ENCODE measurements around the gene FOXO4. TPM values are rescaled to one million over a fixed set of nuclear protein-coding genes. Genes with fewer than 3 reads are reported as not detected.
"Not testable (repeated sequence)": the region's sequence is repeated elsewhere in the genome, so short reads cannot be mapped to it uniquely, and the experiment has no call there.

FOXO4 gene
- total and polyA plus RNA-seq, 10 of the 15 experiments (the other 5 are each of a cell fraction or from before 2014, with no cell fraction given) = 0.05 to 6.9 (median 2.3) TPM

- ATAC-seq; in situ Hi-C loops (cut with MboI); H3K9me3 ChIP-seq (replicated peaks; ENCODE audit: control insufficient read depth, insufficient read depth, low read length); DNase-seq (ENCODE audit: low read depth, low spot score); H2AFZ ChIP-seq (ENCODE audit: control insufficient read depth, low read depth, low read length); RAD21 ChIA-PET (ENCODE audit: unreplicated experiment); FAIRE-seq; H3K27ac ChIP-seq (ENCODE audit: control insufficient read depth, insufficient read depth); H3K9ac ChIP-seq (ENCODE audit: control insufficient read depth, insufficient read depth, low read length); CTCF ChIA-PET; intact Hi-C loops (cut with micrococcal nuclease; ENCODE audit: unreplicated experiment); BruUV-seq (replicated peaks); H3K27me3 ChIP-seq (replicated peaks in 1 of 2; ENCODE audit: control insufficient read depth in 2 of 2, insufficient read depth in 2 of 2, low read length in 1 of 2); H3K4me1 ChIP-seq (ENCODE audit: control insufficient read depth, insufficient read depth, low read length); H3K79me2 ChIP-seq (ENCODE audit: control insufficient read depth, insufficient read depth, low read length); POLR2A ChIA-PET; SMC1A ChIA-PET (ENCODE audit: uncharacterized antibody, unreplicated experiment); H4K20me1 ChIP-seq (ENCODE audit: control insufficient read depth, insufficient read depth); H3K4me3 ChIP-seq; H3K36me3 ChIP-seq (ENCODE audit: control insufficient read depth in 2 of 2, insufficient read depth in 2 of 2, low read length in 1 of 2); H3K4me2 ChIP-seq (ENCODE audit: control insufficient read depth, insufficient read depth): not testable (repeated sequence)
- WGBS (ENCODE audit: insufficient coverage, insufficient replicate concordance, low lambda C conversion rate, missing lambda C conversion rate) = 100% methylated on average over 2 of the region's 8 CpGs
Measured at GRCh38 chrX:71047891-71048290, 47.8 kb upstream of the FOXO4 start.

GRCh38 chrX:71052721-71053120, 42.9 kb upstream of the FOXO4 start:
- H2AFZ ChIP-seq (ENCODE audit: control insufficient read depth, low read depth, low read length) = 0 out of 2 replicates have a peak overlapping the region, but pooled peaks have one; percentile 33
- WGBS (ENCODE audit: insufficient coverage, insufficient replicate concordance, low lambda C conversion rate, missing lambda C conversion rate) = 73% methylated on average over 7 of the region's 7 CpGs
- peak overlapping the region; percentile 54 for H3K9ac ChIP-seq (ENCODE audit: control insufficient read depth, insufficient read depth, low read length)
- CTCF ChIA-PET = no interaction called here
- no peaks in the 10 kb centered on the region for H4K20me1 ChIP-seq (ENCODE audit: control insufficient read depth, insufficient read depth)
- no peaks in the 10 kb centered on the region for H3K36me3 ChIP-seq (ENCODE audit: control insufficient read depth in 2 of 2, insufficient read depth in 2 of 2, low read length in 1 of 2)
- SMC1A ChIA-PET (ENCODE audit: uncharacterized antibody, unreplicated experiment) = interaction anchor here (0.7 kb wide), 1 partner anchor 15 kb away, joined by 3 read pairs; no protein-coding TSS in a partner anchor
- peak overlapping the region; percentile 21; the same call in 1 of the 2 replicates for H3K27ac ChIP-seq (ENCODE audit: control insufficient read depth, insufficient read depth)
- POLR2A ChIA-PET = interaction anchor here (1.6 kb wide), 1 partner anchor 15 kb away, joined by 6 read pairs; no protein-coding TSS in a partner anchor
- TSS peak; percentile 79 for BruUV-seq (replicated peaks)
- in situ Hi-C loops (cut with MboI) = no loop called here
- peaks cover 2% of the 10 kb centered on the region for H3K79me2 ChIP-seq (ENCODE audit: control insufficient read depth, insufficient read depth, low read length)
- no peaks in the 10 kb centered on the region for H3K9me3 ChIP-seq (replicated peaks; ENCODE audit: control insufficient read depth, insufficient read depth, low read length)
- ATAC-seq (peak; percentile 64), DNase-seq (ENCODE audit: low read depth, low spot score) (no peak), FAIRE-seq (no peak)
- no peaks in the 10 kb centered on the region; the same call in 1 of the 2 replicates for H3K4me1 ChIP-seq (ENCODE audit: control insufficient read depth, insufficient read depth, low read length)
- RAD21 ChIA-PET (ENCODE audit: unreplicated experiment) = interaction anchor here (1.0 to 1.8 kb wide), 3 partner anchors 59 to 231 kb away, joined by 3 to 4 read pairs (median 3); partner anchors contain the start of genes IL2RG and NONO
- peak overlapping the region; percentile 36; the same call in 1 of the 2 replicates for H3K4me2 ChIP-seq (ENCODE audit: control insufficient read depth, insufficient read depth)
- intact Hi-C loops (cut with micrococcal nuclease; ENCODE audit: unreplicated experiment) = loop anchor here (1.0 kb wide), 1 partner anchor 16 kb away; the partner anchor contains the start of gene SNX12
- H3K4me3 ChIP-seq = peak overlapping the region; percentile 55; the same call in 1 of the 2 replicates
- H3K27me3 ChIP-seq (replicated peaks in 1 of 2; ENCODE audit: control insufficient read depth in 2 of 2, insufficient read depth in 2 of 2, low read length in 1 of 2) = no peaks in the 10 kb centered on the region
- TF ChIP-seq IRF3 (IDR thresholded peaks at IDR 0.05) (no peak), CHD4 (IDR thresholded peaks at IDR 0.05) (no peak), USF2 (IDR thresholded peaks at IDR 0.05; ENCODE audit: borderline replicate concordance, low read depth, low read length) (no peak), TAF1 (IDR thresholded peaks at IDR 0.05; ENCODE audit: borderline replicate concordance, low read depth, low read length) (0 out of 2 replicates have a peak, but pooled peaks have one; percentile 8), MAX (IDR thresholded peaks at IDR 0.05; ENCODE audit: low read depth, low read length) (no peak), YY1 (IDR thresholded peaks at IDR 0.05; ENCODE audit: low read depth, low read length) (peak; percentile 66; the same call in 1 of the 2 replicates)
- TF ChIP-seq, protein P1, sequence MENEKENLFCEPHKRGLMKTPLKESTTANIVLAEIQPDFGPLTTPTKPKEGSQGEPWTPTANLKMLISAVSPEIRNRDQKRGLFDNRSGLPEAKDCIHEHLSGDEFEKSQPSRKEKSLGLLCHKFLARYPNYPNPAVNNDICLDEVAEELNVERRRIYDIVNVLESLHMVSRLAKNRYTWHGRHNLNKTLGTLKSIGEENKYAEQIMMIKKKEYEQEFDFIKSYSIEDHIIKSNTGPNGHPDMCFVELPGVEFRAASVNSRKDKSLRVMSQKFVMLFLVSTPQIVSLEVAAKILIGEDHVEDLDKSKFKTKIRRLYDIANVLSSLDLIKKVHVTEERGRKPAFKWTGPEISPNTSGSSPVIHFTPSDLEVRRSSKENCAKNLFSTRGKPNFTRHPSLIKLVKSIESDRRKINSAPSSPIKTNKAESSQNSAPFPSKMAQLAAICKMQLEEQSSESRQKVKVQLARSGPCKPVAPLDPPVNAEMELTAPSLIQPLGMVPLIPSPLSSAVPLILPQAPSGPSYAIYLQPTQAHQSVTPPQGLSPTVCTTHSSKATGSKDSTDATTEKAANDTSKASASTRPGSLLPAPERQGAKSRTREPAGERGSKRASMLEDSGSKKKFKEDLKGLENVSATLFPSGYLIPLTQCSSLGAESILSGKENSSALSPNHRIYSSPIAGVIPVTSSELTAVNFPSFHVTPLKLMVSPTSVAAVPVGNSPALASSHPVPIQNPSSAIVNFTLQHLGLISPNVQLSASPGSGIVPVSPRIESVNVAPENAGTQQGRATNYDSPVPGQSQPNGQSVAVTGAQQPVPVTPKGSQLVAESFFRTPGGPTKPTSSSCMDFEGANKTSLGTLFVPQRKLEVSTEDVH (IDR thresholded peaks at IDR 0.05; ENCODE audit: low read depth, partially characterized antibody) = no peak

Data from GM12878 (cell line).